Transverse colon (tissue), 3 donors: ENCODE results near the gene TPPP3.

Source experiments
- POLR2A ChIP-seq: fragments of 450-650 bp; IDR thresholded peaks from one replicate; pipeline ENCODE4 v1.6.1; 2016; ENCODE audit warnings: antibody characterized with exemption, mild to moderate bottlenecking, moderate library complexity
- POLR2AphosphoS5 ChIP-seq, 3 donors: sonication (generic); formaldehyde crosslinking; IDR thresholded peaks; one replicate each; pipeline ENCODE4 v1.6.1; 2016; ENCODE audit warnings: antibody characterized with exemption in 3 of 3

- TF ChIP-seq POLR2A = no peak
- TF ChIP-seq POLR2AphosphoS5 (IDR thresholded peaks at IDR 0.05) = no peak
These were observed 47.9 kb downstream of the TPPP3 start for GRCh38 chr16:67345401-67345800.
